Activated naive CD4-positive, alpha-beta T cell (primary cell): Measurements from ENCODE around the gene MEAF6.

Source experiments
- DNase-seq, 4 experiments: peaks; one replicate each; lab custom pipeline; 2025; lab: John Stamatoyannopoulos, UW

MEAF6 gene

DNA sequence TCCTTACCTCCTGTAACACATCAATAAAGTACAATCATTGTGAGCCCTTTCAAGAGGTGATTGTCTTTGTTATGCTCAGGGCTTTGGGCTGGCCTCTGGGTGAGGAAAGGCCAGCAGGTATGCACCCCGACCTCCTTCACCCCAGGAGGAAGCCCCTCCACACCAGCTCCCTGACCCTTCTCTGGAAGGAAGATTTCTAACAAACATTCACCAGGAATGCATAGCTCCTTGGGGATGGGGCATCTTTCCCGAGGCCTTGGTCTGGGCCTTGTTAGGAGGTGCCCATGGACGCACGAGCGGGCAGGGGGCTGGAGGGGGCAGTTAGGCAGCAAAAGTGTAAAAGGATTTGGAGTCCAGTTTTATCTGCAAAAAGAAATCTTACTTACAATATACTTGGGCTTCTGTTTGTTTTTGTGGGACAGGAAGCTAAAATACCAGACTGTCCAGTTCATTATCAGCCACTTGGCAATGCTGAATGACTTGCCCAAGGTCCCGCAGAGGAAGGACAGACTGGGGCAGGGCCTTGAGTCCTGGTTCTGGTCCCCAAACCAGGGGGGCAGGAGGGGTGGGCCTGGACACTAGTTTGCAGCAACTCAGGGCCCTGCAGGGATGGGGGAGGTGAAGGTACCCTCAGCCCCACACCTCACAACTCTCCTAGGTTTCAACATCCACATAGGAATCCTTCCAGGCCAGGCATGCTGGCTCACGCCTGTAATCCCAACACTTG, 30.1 kb downstream of the MEAF6 start:
- no peak for DNase-seq

DNA sequence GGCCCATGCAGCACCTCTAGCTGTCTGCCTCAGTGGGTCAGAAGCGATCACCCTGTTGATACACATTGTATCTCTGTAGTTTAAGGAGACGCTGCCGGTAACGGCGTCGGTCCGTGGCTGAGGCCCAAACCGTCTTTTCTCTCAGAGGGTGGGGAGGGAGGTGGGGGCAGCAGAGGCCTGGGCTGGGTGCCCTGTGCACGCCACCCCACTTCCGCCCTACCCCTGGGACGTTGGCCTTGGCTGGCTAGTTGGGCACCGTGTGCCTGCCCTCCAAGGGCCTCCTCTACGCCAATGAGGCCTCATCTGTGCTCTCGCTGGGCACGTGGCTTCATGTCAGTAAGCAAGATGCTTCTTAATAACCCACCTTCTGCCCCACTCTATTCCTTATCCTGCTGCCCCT, 30.8 kb downstream of the MEAF6 start:
- DNase-seq: no peak

DNA sequence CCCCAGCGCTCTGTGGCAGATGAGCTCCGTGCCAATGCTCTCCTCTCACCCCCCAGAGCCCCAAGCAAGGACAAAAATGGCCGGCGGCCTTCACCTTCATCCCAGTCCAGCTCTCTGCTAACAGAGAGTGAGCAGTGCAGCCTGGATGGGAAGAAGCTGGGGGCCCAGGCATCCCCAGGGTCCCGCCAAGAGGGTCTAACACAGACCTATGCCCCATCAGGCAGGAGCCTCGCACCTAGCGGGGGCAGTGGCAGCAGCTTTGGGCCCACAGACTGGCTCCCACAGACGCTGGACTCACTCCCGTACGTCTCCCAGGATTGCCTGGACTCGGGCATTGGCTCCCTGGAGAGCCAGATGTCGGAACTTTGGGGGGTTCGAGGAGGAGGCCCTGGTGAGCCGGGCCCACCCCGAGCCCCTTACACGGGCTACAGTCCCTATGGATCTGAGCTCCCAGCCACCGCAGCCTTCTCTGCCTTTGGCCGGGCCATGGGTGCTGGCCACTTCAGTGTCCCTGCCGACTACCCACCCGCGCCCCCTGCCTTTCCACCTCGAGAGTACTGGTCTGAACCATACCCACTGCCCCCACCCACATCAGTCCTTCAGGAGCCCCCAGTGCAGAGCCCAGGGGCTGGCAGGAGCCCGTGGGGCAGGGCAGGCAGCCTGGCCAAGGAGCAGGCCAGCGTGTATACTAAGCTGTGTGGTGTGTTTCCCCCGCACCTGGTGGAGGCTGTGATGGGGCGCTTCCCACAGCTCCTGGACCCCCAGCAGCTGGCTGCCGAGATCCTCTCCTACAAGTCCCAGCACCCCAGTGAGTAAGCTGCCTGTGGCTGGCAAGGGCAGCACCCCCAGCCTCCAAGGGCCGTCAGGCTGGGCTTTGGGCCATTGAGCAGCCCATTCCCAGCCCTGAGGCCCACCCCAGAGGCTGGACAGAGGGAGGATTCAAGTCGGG, 31.5 kb downstream of the MEAF6 start:
- no peak for DNase-seq

DNA sequence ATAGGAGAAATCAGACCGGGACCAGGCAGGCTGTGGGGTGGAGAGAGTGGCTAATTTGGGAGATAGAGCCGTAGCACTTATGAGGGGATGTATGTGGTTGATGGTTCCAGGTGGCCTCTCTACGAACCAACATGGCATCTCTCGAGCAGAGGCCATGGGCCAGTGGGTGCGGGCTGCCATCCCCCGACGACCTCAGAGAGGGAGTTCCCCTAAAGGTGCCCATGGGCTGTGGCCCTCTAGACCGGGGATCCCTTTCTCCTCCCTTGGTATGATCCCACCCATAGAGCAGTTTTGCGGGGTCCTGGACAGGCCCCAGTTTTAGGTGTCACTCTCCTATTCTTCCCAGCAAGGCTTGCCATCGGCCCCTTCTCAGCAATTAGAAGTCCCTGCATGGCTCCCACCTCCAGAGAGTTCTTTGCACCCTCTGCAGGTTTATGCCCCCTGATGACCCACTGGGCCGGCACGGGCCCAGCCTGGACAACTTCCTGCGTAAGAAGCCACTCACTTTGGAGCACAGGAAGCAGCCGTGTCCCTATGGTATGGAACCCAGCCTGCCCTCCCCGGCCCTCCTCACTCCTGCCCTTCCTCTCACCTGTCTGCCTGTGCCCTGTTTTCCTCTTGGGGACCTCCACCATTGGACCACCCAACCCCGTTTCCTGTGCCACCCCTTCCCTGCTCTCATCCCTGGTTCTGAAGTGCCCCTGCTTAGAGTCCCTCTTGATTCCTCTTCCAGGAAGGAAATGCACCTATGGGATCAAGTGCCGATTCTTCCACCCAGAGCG, 32.4 kb downstream of the MEAF6 start:
- DNase-seq: no peak

DNA sequence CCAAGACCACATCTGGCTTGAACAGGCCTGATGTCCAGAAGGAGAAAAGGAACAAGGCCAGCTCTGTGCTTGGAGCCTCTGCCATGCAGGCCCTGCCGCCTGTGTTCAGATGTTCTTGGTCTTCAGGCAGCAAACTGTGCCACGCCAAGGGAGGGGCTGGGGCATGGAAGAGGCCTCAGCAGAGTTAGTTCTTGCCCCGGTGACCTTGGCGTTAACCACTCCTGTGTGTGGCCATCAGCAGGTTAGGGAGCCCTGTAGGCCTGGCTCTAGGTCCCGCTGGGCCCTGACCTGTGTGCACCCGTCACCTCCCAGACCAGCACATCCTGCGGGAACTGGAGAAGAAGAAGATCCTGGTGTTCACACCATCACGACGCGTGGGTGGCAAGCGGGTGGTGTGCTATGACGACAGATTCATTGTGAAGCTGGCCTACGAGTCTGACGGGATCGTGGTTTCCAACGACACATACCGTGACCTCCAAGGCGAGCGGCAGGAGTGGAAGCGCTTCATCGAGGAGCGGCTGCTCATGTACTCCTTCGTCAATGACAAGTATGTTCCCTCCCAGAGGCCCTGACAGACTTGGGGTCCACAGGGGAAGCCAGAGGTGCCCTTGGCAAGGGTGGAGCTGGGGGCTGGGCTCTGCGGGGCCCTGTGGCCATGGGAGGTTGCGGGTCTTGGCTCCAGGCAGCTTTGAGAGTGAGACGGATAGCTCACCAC, 33.1 kb downstream of the MEAF6 start:
- no peak for DNase-seq

DNA sequence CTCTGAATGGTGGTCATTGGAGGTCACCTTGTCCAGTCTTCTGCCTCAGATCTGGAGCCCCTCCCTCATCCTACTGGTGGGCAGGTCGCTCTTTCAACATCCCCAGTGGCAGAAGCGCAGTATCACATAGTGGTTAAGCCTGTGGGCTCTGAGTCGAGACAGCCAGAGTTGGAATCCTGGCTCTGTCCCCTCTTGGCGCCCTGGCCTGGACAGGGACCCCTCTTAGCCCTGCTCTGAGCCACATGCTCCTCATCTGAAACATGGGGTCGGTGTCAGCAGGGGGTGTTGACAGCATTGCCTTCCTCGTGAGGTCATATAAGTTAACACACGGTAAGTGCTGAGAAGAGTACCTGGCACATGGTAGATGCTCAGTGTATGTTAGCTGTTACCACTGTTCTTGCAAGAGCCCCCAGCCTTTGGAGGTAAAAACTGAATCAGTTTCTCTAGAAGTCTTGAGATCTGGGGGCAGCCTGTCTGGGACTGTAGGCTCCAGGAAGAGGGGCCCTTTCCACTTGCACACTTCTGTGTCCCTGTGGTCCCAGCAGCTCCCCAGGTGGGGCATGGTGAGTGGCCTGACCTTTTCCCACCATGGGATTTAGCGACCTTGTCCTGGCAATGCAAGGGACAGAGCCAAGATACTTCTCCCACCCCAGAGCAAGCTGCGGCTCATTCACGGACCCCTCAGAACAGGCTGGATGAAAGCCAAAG, 33.8 kb downstream of the MEAF6 start:
- no peak for DNase-seq

DNA sequence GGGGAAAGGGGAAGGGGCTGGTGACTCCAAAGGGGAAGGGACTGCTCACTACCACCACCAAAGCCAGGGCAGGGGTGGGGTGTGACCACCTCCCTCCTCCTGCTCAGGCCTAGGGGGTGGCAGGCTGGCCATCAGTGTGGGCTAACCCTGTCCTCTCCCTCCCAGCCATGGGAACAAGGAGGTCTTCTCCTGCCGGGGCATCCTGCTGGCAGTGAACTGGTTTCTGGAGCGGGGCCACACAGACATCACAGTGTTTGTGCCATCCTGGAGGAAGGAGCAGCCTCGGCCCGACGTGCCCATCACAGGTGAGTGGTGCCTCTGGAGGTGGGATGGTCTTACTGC, 34.5 kb downstream of the MEAF6 start:
- no peak for DNase-seq

DNA sequence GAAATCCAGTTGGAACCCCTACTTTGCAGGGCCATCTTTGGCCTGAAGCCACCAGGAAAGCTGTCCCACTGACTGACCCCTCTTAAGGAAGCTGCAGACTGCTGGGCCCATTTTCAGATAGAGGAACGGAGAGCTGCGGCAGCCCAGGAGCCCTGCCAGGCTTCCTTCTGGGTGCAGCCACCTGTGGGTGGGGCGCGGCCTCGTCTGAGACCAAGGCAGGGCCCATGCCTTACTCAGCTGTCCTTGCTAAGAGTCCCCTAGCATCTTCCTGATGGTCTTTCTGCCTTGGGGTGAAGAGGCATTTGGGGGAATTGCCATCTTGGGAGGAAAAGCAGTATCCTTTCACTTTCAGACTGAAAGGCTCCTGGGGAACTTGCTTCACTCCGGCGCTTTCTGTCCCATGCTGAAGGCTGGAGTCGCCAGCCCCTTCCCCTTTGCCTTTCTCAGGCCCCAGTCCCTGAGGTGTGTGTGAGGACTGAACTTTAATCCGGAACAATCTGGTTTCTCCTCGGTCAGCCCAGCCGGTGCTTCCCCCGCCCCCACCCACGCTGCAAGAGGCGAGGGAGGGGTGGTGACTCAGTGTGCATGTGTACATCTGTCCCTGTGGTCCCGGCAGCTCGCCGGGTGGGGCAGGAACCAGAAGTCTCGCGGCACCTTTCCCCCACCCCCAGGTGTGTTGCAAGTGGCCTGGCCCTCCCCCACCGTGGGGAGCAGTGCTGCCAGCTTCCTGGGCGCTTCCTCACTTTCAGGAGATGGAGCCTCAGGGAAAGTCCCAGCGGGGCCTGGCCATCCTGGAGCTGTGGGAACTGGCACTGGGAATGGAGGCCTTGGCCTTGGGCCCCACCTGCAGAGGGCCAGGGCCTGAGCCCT, 35.1 kb downstream of the MEAF6 start:
- peak; percentile 60 to 79 (median 72) for DNase-seq

DNA sequence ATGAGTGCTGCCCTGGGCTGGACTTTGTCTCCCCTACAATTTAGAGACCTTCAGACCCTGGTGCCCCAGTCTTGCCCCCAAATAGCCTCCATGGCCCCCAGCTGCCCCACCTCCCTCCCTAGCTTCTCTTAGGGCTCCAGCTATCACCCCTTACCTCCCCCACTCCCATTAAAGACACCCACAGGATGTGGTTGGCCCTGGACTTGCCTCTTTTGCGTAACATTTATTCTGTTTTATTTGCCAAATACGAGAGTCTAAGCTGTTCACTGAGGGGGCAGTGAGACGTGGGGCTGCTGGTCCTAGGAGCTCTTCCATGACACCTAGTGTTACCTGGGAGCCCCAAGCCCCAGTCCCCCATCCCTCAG, 35.7 kb downstream of the MEAF6 start:
- DNase-seq: no peak

DNA sequence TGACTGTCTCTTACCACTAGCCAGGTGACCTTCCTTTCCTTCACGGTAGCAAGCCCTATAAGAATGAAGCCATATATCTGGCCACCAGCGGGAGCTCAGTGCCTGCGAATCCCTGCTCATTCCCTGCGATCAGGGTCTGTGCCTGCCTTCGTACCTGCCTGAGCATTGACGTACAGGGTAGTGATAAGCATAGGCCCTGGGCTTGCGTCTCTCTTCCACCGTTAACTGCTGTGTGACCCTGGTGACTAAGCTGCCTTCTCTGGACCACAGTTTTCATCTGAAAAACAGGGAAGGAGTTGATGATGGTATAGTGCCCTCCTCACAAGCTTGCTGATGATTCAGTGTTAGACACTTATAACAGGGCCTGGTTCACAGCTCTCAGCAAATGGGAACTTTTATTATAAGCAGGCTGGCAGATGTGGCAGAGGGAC, 36.1 kb downstream of the MEAF6 start:
- no peak for DNase-seq

DNA sequence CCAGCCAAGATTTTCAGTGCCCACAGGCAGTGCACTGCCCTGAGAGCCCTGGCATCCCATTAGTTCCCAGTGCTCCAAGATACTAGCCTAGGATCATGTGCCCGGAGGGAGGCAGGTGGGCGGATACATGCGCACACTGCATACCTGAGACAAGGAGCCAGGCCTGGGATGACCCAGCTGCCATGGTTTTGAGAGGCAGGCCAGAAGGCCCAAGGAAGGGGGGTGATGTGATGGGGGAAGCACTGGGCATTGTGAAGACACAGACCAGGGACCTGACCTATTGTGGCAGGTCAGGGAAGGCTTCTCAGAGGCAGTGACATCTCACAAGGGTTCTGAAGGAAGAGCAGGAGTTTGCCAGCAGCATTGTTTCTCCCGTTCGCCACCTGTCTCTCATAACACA, 36.6 kb downstream of the MEAF6 start:
- DNase-seq: no peak

DNA sequence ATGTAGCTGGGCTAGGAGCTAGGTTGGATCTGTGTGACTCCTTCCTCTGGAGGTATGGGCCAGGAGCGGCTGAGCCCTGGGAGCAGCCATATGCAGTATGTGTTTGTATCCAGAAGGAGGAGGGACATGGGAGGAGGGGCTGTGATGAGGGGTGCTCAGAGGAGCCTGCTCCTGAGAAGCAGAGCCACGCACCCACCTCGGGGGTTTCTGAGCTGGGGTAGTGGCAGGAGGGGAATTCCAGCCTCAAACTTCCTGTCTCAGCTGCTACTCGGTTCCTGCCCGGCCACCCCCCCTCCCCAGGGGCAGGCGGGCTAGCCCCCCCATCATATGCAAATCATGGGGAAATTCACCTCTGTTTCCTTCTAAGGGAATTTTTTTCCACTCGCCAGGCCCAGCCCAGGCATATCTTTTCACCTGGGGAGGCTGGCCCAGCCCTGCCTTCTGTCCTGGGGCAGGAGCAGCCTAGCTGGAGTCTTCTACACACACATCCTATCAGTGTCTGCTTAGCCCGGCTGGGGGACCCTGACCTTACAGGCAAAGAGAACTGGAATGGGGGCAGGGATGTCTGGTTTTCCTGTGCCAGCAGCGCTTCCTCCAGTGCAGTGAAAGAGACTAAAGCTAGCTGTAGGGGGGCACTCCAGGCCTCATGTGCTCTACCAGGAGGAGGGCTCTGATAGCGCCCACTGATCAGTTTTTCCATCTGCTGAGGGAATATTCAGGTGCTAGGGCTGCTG, 37.2 kb downstream of the MEAF6 start:
- DNase-seq: peak; percentile 35 to 57 (median 46)

DNA sequence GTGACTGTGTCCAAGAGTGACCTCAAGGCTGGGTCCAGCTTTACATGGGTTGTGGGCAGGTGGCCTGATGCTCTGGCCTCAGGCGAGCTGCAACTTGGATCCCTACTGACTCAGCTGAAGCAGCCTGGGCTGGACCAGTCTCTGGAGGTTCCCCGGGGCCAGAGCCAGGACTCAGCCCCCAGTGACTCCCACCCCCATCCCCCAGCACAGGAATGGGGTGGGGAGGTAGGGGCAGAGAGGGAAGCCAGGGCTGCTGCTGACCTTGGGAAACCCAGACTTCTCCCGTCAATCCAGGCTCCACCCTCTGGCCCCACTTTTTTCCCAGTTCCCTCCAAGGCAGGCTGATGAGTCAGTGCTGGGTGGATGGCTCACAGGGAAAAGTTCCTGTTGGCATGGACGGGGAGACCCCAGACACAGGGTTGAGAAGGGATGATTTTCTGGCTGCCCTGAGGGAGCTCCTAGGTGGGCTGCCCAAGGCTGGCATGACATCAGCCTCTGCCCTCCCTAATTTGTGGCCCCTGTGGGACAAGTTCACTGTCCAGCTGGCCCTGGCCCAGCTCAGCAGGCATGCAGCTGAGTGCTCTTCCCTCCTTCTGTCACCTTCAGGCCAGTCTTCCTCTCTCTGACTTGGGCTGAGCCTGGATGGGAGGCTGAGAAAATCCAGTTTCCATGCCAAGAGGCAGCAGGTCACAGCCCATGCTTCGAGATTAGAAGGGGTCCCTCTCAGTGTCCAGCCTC, 37.9 kb downstream of the MEAF6 start:
- DNase-seq: no peak

DNA sequence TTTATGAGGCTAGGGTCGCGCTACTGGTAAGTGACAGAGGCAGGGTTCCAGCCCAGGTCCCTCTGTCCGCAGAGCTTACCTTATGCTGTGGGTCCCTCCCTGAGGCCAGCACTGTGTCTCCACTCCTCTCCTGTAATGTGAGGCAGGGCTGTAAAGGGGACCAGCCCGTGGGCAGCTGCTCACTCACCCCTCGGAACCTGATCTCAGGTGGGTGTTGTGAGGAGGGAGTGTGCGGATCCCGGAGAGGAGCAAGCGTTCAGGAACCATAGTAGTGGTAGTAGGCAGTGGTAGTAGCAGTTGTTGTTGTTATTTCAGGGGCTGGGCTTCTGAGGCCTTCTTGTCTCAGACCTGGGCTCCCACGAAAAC, 38.5 kb downstream of the MEAF6 start:
- no peak for DNase-seq

DNA sequence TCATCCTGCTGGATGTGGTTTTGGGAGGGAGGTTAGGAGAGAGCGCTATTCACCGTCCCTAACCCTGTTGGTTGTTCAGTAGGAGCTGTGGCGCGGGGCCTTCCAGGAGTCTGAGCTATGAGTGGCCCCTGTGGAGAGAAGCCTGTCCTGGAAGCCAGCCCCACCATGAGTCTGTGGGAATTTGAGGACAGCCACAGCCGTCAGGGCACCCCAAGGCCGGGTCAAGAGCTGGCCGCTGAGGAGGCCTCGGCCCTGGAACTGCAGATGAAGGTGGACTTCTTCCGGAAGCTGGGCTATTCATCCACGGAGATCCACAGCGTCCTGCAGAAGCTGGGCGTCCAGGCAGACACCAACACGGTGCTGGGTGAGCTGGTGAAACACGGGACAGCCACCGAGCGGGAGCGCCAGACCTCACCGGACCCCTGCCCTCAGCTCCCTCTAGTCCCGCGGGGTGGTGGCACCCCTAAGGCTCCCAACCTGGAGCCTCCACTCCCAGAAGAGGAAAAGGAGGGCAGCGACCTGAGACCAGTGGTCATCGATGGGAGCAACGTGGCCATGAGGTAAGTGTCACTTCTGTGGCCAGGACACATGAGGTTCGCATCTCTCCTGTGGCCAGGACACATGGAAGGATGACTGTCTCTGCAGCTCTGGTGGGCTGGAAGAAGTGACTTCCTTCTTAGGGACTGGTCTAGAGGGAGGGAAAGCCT, 39.0 kb downstream of the MEAF6 start:
- DNase-seq: no peak

DNA sequence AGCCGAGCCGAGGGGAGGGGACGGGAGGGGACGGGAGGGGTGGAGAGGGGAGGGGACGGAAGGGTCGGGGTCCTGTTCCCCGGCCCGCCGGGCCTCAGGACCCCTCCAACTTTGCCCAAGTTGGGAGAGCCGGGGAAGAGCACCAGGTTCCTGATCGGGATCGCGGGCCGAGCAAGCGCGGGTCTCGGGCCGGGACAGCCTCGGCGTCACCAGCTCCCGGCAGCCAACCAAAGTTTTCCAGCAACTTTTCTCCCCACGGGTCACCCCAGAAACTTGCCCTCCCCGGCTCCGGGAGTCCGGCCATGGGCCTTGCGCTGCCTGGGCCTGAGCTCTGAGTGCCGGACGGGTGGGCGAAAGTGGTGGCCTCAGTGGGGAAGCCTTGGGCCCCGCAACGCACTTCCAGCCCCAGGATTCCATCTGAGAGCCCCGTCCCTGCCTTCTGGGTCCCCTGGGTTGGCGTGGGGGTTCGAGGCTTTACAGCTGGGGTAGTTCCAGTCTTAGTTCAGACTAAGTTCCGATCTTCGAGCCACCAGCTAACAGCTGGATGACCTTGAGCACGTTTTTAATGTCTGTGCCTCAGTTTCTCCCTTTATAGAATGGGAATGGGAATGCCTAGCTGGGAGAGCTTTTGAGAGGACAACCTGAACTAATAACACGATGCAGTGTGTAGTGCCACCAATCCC, 39.7 kb downstream of the MEAF6 start:
- no peak for DNase-seq

DNA sequence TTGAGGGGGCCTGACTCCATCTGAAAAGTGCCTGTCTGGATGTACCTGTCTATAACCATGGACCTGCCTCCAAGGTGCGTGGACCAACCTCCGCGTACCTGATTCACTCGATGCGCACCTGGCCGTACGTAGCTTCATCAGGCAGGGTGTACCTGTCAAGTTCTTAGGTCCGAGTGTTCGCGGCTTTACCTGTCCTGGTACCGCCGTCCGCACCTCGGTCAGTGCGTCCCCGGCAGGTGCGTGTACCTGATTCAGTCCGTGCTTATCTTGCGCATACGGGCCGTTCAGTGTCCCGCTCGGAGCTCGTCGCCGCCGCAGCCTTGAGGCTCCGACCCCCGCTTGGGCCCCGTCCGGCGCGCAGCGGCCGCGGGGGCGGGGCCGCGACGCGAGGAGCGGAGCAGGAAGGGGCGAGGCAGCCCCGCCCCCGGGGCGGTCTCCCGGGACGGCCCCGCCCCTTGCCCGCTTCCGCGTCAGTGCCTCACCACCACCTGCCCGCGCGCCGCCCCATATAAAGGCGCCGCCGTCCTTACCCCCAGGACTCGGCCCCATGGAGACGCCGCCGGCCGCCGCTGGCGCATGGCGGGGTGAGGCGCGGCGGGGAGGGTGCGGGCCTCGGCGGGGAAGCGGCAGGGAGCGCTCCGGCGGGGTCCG, 40.4 kb downstream of the MEAF6 start, which contains the start of gene ZC3H12A:
Gene ZC3H12A, plus strand, starts transcription at position 535 of the 651 bp plus-strand sequence. CDS start 917 bp downstream, outside the sequence.
- peak; percentile 77 to 91 (median 81) for DNase-seq
